ENCODE data around the gene MARK1. TPM values are rescaled to one million over a fixed set of nuclear protein-coding genes. Genes with fewer than 3 reads are reported as not detected.
"Not testable (repeated sequence)": the region's sequence is repeated elsewhere in the genome, so short reads cannot be mapped to it uniquely, and the experiment has no call there.

The MARK1 gene
- polyA plus RNA-seq, 12 donors = 7.8 to 15.8 (median 12.7) TPM; not detected in 1

- DNase-seq = peak; percentile 49
Measured at GRCh38 chr1:220528679-220529501, 954 bp downstream of the MARK1 start.

GRCh38 chr1:220529521-220530020, 1.6 kb downstream of the MARK1 start:
- peak; percentile 19 for DNase-seq

- DNase-seq = no peak
Measured at GRCh38 chr1:220533504-220534109, 5.7 kb downstream of the MARK1 start.

- DNase-seq = no peak
Measured at GRCh38 chr1:220544901-220545303, 17.0 kb downstream of the MARK1 start.

DNA sequence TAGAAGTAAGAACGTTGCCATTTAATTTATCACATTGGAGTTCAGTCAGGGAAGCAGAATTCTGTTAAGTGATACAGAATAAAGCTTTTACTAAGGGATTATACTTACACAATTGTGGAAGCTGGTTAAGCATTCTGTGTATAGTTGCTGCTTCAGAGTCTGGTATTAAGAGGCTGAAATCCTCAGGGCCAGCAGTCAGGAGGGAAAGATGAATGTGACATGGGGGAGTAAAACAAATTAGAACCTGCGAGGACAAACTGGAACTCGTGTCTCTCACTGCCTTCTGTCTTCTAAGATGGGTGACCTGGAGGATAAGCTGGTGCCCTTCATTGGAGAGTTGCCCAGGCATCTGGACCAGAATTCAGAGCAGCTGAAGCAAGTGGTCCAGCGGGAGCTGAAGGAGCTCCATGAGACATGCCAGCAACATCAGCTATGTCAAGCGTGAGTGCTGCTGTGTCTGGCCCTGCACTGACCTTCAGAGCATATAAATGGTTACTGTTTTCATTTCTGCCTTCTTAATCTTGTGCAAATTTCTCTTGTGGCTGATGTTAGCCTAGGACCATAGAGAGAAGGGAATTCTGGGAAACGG, 23.0 kb downstream of the MARK1 start:
- no peak for DNase-seq

- no peak for DNase-seq
Measured at GRCh38 chr1:220551718-220552117, 23.8 kb downstream of the MARK1 start.

DNA sequence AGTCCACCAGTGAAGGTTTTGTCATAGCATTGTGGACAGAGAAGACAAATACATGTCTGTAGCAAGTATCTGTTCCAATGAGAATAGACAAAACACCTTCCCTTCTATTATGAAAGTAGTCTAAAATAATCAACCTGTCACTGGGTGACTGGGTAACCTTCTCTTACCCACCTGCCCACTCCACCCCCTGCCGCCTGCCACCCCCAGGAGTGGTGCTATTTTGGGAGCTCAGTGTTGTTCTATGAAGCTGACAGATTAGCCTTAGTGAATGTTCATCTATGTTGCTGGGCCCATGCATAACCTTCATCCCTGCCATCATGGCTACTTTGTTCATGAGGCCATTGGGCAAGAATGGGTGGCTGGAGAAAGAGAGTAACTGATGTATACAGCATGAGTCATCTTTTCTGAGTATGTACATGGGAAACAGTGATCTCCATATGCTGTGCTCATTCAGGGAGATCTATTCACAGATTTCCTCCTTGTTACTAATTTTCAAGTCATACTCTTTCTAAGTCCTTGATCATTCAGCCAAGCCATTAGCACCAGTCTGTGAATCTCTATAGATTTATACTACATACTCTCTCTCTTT, 24.8 kb downstream of the MARK1 start:
- DNase-seq = no peak

DNA sequence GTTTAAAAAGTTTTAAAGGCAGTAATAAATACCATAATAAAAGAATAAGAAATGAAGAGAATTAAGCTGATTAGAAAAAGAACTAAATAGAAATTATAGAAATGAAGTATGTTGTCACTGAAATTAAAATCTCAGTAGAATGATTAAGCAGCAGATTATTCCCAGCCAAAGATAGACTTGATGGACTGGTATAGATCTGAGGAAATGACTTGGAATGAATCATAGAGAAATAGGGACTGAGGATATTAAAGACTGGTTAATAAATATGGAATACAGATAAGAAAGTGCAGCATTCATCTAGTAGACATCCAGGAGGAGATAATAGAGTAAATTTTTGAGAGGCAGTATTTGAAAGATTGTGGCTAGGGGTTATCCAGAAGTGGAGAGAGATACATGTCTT, 28.7 kb downstream of the MARK1 start:
- no peak for DNase-seq

GRCh38 chr1:220563564-220563963, 35.6 kb downstream of the MARK1 start:
- DNase-seq = no peak

DNA sequence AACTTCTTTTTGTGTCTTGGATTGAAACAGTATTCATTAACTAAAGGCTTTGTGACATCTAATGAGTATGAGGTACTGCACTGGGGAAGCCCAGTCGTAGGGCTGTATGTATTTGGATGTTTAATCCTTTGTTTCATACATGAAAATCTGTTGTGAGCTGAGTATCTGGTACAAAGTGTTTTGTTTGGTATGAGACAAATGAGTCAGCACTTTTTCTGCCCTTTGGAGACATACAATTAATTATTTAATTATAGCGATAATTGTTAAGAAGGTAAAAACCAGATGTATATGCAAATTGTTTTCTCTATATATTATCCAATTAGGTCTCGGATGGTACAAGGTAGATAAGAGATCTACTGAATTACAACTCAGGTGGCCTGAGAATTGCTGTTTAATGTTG, 36.3 kb downstream of the MARK1 start:
- DNase-seq = no peak

GRCh38 chr1:220565670-220566069, 37.7 kb downstream of the MARK1 start:
- DNase-seq = no peak

DNA sequence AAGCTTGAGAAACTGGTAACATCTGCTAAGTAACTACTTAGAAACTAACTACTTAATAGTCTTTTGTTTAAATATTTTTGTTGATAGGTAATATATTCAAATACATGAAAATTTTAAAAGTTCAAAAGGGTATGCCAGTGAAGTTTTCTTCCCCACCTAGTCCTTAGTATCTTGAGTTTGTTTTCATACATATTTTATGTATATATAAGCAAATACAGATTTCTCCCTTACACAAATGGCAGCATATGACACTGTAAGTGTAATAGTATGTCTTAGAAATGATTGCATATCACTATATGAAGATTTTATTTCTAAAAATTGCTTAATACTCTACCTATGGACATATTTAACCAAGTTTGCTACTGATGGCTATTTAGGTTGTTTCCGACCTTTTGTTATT, 38.9 kb downstream of the MARK1 start:
- DNase-seq = no peak

GRCh38 chr1:220572416-220572815, 44.5 kb downstream of the MARK1 start:
- no peak for DNase-seq

DNA sequence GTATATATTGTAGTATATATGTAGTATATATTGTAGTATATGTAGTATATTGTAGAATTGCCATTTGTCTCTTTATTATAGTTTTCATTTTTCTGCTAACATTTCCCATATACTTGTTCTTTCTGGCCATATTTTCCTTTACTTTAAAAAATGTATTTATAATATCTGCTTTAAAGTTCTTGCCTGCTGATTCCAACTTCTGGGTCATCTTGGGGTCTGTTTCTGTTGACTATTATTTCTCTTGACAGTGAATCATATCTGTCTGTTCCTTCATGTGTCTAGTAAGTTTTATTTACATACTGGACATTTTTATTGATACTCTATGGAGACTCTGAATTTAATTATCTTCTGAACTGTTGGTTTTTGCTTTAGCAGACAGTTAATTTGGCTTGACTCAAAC, 45.9 kb downstream of the MARK1 start:
- DNase-seq = no peak

DNA sequence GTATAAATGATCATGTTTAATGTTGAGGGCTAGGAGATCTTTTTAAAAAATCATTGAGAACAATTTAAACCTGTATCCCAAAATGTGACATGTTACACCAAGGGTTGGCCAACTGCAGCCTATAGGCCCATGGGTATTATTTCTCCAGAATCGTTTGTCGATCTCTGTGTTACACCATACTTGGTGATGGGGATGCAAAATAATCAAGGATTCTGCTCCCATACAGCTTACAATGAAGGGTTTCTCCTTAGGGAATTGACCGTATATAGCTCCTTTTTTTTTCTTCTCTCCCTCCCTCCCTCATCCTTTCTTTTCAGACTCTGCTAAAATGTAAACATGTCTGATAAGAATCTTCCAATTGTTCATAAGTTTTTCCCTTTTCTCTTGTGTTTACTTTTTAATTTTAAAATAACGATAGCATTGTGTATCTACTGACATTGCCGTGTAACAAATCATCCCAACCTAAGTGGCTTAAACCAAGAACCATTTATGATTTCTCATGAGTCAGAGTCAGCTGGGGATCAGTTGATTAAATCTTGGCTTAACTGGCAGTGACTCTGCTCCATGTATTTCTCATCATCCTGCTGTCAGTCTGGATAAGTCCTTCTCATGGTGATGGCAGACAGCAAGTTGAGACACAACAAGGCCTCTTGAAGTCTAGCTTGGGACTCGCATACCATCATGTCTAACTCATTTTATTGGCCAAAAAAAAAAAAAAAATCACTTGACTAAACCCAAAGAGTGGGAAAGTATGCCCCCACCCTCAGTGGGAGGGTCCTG, 48.0 kb downstream of the MARK1 start:
- DNase-seq = no peak

DNA sequence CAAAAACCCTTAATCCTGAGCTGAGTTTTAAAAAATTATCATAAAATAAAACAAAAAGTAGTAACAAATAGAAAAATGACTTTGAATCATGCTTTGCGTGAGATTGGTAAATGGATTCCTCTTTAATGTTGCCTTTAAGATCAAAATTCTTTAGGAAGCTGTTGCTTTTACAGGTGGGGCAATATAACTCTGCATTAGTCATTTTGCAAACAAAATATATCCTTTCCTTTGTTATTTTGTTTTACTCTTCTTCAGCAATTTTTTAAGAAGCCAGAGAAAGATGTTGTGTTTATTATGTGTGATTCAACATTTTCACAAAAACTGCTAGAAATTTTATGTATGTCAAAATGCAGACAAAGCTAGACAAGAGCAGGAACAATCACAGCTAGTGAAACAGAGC, 50.0 kb downstream of the MARK1 start:
- DNase-seq = no peak

GRCh38 chr1:220579317-220579716, 51.4 kb downstream of the MARK1 start:
- DNase-seq = no peak

- DNase-seq = no peak
Measured at GRCh38 chr1:220592714-220593113, 64.8 kb downstream of the MARK1 start.

DNA sequence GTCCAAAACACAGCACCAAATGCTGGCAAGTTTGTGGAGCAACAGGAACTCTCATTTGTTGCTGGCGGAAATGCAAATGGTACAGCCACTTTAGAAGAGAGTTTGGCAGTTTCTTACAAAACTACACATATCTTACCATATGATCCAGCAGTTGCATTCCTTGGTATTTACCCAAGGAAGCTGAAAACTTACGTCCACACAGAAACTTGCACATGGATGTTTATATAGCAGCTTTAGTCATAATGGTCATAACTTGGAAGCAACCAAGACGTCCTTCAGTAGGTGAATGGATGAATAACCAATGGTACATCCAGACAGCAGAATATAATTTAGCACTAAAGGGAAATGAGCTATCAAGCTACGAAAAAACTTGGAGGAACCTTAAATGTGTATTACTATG, 66.4 kb downstream of the MARK1 start:
- DNase-seq = no peak

DNA sequence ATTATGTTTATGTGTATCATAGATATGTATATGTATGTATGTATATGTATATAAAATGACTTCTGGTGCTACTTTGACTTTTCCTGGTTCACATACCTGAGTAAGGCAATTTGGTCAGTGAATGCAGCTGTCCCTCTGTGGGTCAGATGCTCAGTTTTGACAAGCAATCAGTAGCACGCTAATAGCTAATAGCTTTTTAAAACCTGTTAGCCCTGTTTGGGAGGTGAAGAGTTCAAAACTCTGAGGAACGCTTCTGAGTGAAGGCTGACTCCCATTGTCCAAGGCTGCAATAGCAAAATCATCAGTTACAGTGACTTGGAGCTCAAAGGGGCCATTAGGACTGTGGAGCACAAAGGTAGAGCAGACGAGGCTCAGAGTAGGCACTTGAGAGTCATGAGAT, 67.2 kb downstream of the MARK1 start:
- DNase-seq = no peak

GRCh38 chr1:220604926-220605325, 77.0 kb downstream of the MARK1 start:
- DNase-seq = no peak

GRCh38 chr1:220605651-220606050, 77.7 kb downstream of the MARK1 start:
- not testable (repeated sequence) for DNase-seq
